GM06990 (cell line): ENCODE measurements around the gene ARPP21.

Experiments used
- DNase-seq: peaks from one replicate; pipeline ENCODE4 v3.0.0-alpha.2; 2011; ENCODE audit not compliant: insufficient read length; ENCODE audit errors: extremely low read depth
- H3K27me3 ChIP-seq: replicated peaks from 2 replicates; pipeline ENCODE4 v1.6.0; 2011; ENCODE audit warnings: low read length; ENCODE audit not compliant: control insufficient read depth, insufficient read depth
- H3K36me3 ChIP-seq: 2 replicates; pipeline ENCODE4 v1.5.1; 2011; ENCODE audit warnings: low read length; ENCODE audit not compliant: control insufficient read depth, insufficient read depth
- H3K4me3 ChIP-seq: replicated peaks from 2 replicates; pipeline ENCODE4 v1.5.1; 2011; ENCODE audit warnings: low read depth, mild to moderate bottlenecking, control low read depth, low read length
- CTCF ChIP-seq: IDR thresholded peaks from 2 replicates; pipeline ENCODE4 v1.5.1; 2011; ENCODE audit warnings: low read length, control low read depth, mild to moderate bottlenecking, inconsistent platforms; ENCODE audit not compliant: insufficient read depth, poor library complexity, severe bottlenecking

ARPP21 gene

GRCh38 chr3:35779611-35780010 lies 140.3 kb downstream of the ARPP21 start:
- Histone ChIP-seq H3K4me3 (no peak overlapping the region), H3K27me3 (no peaks in the 10 kb centered on the region), H3K36me3 (no peaks in the 10 kb centered on the region)
- no peak for TF ChIP-seq CTCF
- no peak for DNase-seq

GRCh38 chr3:35780800-35781199 lies 141.5 kb downstream of the ARPP21 start:
- H3K27me3 ChIP-seq = no peaks in the 10 kb centered on the region
- no peak for TF ChIP-seq CTCF
- no peaks in the 10 kb centered on the region for H3K36me3 ChIP-seq
- no peak overlapping the region for H3K4me3 ChIP-seq
- DNase-seq = no peak

DNA sequence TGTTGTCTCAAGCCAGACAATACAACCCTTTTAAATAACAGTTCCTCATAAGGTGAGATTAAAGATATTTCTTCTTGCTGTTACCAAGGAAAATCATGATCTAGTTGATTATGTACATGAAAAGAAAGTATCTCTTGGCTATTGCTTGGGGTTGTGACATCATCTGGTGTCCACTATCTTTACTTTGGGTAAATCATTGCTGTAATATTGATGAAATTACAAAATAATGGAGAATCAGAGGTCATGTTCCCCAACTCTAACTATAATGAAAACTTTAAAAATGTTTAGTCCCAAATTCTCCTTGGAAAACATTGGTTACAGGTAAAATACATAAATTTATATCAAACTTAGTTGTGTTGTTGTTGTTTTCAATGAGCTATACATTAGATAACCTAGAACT lies 142.2 kb downstream of the ARPP21 start:
- DNase-seq = no peak
- Histone ChIP-seq H3K36me3 (no peaks in the 10 kb centered on the region), H3K4me3 (no peak overlapping the region), H3K27me3 (no peaks in the 10 kb centered on the region)
- TF ChIP-seq CTCF = no peak

GRCh38 chr3:35782355-35782754 lies 143.0 kb downstream of the ARPP21 start:
- TF ChIP-seq CTCF = no peak
- H3K27me3 ChIP-seq = no peaks in the 10 kb centered on the region
- no peak for DNase-seq
- H3K4me3 ChIP-seq = no peak overlapping the region
- no peaks in the 10 kb centered on the region for H3K36me3 ChIP-seq

GRCh38 chr3:35784169-35784568 lies 144.8 kb downstream of the ARPP21 start:
- no peaks in the 10 kb centered on the region for H3K36me3 ChIP-seq
- no peak for TF ChIP-seq CTCF
- DNase-seq = no peak

DNA sequence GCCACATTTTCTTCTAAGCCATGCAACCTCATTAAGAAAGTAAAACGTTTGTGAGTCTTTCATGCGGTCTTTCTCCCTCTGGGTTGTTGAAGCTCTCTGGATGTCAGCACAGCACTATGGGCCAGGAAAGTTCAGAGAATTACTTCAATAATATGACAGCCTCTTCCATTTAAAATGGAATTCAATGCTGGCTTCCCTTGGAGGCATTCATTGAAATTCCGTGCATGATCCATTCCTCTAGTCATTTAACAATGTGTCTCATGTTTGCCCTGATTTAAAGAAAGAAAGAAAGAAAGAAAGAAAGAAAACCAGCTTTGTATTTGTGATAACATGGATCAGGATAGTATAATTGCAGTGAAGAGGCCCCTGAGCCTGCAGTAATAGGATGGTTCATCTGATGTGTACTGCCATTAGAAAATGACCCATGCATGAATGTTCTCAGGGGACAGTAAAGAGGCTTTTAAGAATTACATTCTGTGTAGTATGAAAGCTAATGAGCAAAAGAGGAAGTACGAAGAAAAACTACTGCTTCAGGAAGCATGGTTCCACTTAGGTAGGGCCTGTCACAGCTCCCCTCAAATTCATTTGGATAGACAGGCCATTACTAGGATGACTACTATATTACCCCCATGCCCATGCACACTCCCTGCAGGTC lies 146.0 kb downstream of the ARPP21 start:
- DNase-seq = no peak
- Histone ChIP-seq H3K27me3 (no peaks in the 10 kb centered on the region), H3K36me3 (no peaks in the 10 kb centered on the region), H3K4me3 (no peak overlapping the region)
- no peak for TF ChIP-seq CTCF

More at GRCh38 chr3:35784169-35784568, 144.8 kb downstream of the ARPP21 start:
- H3K27me3 ChIP-seq = no peaks in the 10 kb centered on the region
- H3K4me3 ChIP-seq = no peak overlapping the region
